K562 (cell line): ENCODE results near the gene MPV17L2. TPM values are rescaled to one million over a fixed set of nuclear protein-coding genes. Genes with fewer than 3 reads are reported as not detected.

Experiments
- ARID2 ChIP-seq: fragments of 450-650 bp; IDR thresholded peaks from 2 replicates; pipeline ENCODE4 v1.6.1; 2017; ENCODE audit warnings: antibody characterized with exemption, mild to moderate bottlenecking
- CBFA2T2 ChIP-seq: fragments of 450-650 bp; conservative IDR thresholded peaks from 2 replicates; pipeline ENCODE4 v1.6.1; 2017; ENCODE audit warnings: mild to moderate bottlenecking
- E2F3 ChIP-seq: fragments of 250-450 bp; sonication (Bioruptor Pico); IDR thresholded peaks from 2 replicates; pipeline ENCODE4 v1.4.0; 2020; ENCODE audit warnings: mild to moderate bottlenecking
- GTF2E2 ChIP-seq: fragments of 200-800 bp; sonication (Bioruptor generic); IDR thresholded peaks from 2 replicates; pipeline ENCODE4 v1.6.1; 2016; ENCODE audit warnings: missing genetic modification characterization, missing compliant biosample characterization
- HMGXB4 ChIP-seq: sonication (generic); formaldehyde crosslinking; IDR thresholded peaks from 2 replicates; pipeline ENCODE4 v1.8.1; 2023; ENCODE audit warnings: mild to moderate bottlenecking, missing genetic modification reagents
- LCOR ChIP-seq: sonication (generic); formaldehyde crosslinking; IDR thresholded peaks from 2 replicates; pipeline ENCODE4 v1.8.0; 2022; ENCODE audit warnings: mild to moderate bottlenecking, missing genetic modification reagents
- MLLT1 ChIP-seq, 2 experiments: fragments of 450-650 bp; IDR thresholded peaks; 2 replicates each; pipeline ENCODE4 v1.6.1; 2016
- NELFE ChIP-seq: IDR thresholded peaks from 2 replicates; pipeline ENCODE4 v1.6.1; 2011; ENCODE audit warnings: mild to moderate bottlenecking; ENCODE audit not compliant: insufficient read depth, insufficient read length
- NFATC3 ChIP-seq: fragments of 450-650 bp; IDR thresholded peaks from 2 replicates; pipeline ENCODE4 v1.6.1; 2017; ENCODE audit warnings: mild to moderate bottlenecking
- NR2C1 ChIP-seq, 2 experiments: fragments of 450-650 bp; IDR thresholded peaks; 2 replicates each; pipeline ENCODE4 v1.6.1; 2017; ENCODE audit warnings: mild to moderate bottlenecking in 2 of 2, antibody characterized with exemption in 1 of 2, inconsistent platforms in 1 of 2, missing compliant biosample characterization in 1 of 2, missing genetic modification characterization in 1 of 2
- NR2F6 ChIP-seq: fragments of 450-650 bp; formaldehyde crosslinking; IDR thresholded peaks from 2 replicates; pipeline ENCODE4 v1.4.0; 2020; ENCODE audit warnings: mild to moderate bottlenecking
- RBBP5 ChIP-seq: fragments of 200-600 bp; sonication (generic); IDR thresholded peaks from 2 replicates; pipeline ENCODE4 v1.6.1; 2012; ENCODE audit warnings: borderline replicate concordance, mild to moderate bottlenecking, low read length, control low read depth, inconsistent platforms; ENCODE audit not compliant: insufficient read depth, poor library complexity, severe bottlenecking
- SAFB2 ChIP-seq: fragments of 200-400 bp; formaldehyde crosslinking; IDR thresholded peaks from 2 replicates; pipeline ENCODE4 v1.6.1; 2018; ENCODE audit warnings: borderline replicate concordance, low read length, low read depth, moderate library complexity; ENCODE audit not compliant: severe bottlenecking
- SMARCA5 ChIP-seq: fragments of 450-650 bp; IDR thresholded peaks from 2 replicates; pipeline ENCODE4 v1.6.1; 2016
- SRF ChIP-seq, 2 experiments: fragments of 250-450, 450-650 bp in 1 of 2; sonication (Bioruptor Pico) in 1 of 2; sonication (generic) in 1 of 2; formaldehyde crosslinking; IDR thresholded peaks; 2 replicates each; pipeline versions ENCODE4 v1.5.0 to v1.5.1; 2020 to 2022; ENCODE audit warnings: mild to moderate bottlenecking in 1 of 2, missing genetic modification reagents in 1 of 2
- SRSF9 ChIP-seq: fragments of 200-400 bp; formaldehyde crosslinking; IDR thresholded peaks from 2 replicates; pipeline ENCODE4 v1.6.1; 2017; ENCODE audit warnings: low read depth, low read length, borderline replicate concordance
- TBP ChIP-seq: optimal IDR thresholded peaks from 2 replicates; pipeline ENCODE3; 2011; ENCODE audit warnings: low read depth, low read length, improper control_type of control experiment
- TFE3 ChIP-seq: fragments of 450-650 bp; formaldehyde crosslinking; IDR thresholded peaks from 2 replicates; pipeline ENCODE4 v1.4.0; 2020; ENCODE audit warnings: mild to moderate bottlenecking, mixed read lengths
- ZNF165 ChIP-seq: fragments of 250-450 bp; sonication (Bioruptor Pico); IDR thresholded peaks from 2 replicates; pipeline ENCODE4 v1.4.0; 2020; ENCODE audit warnings: borderline replicate concordance
- ZNF551 ChIP-seq: fragments of 250-450 bp; sonication (Bioruptor Pico); IDR thresholded peaks from 2 replicates; pipeline ENCODE4 v1.5.0; 2021; ENCODE audit warnings: mild to moderate bottlenecking, moderate library complexity
- ZNF586 ChIP-seq: fragments of 450-650 bp; formaldehyde crosslinking; conservative IDR thresholded peaks from 2 replicates; pipeline ENCODE4 v1.4.0; 2020; ENCODE audit warnings: mild to moderate bottlenecking, moderate library complexity
- ZNF639 ChIP-seq, 2 experiments: fragments of 200-800 bp in 1 of 2; sonication (Bioruptor generic) in 1 of 2; sonication (generic) in 1 of 2; formaldehyde crosslinking in 1 of 2; IDR thresholded peaks in 1 of 2; conservative IDR thresholded peaks in 1 of 2; 2 replicates each; pipeline versions ENCODE4 v1.5.0 to v1.6.1; 2016 to 2020; ENCODE audit warnings: missing compliant biosample characterization in 1 of 2, missing genetic modification characterization in 1 of 2, missing genetic modification reagents in 1 of 2
- polyA plus RNA-seq, 8 experiments: library from polyadenylated mRNA; depleted of rRNA in 4 of 8; stranded (reverse) in 5 of 8; unstranded in 3 of 8; fragments of >200 nt; fragmentation: Nextera tagmentation in 2 of 8; fragmentation: Illumina TruSeq in 1 of 8; extraction: Ambion mirVana in 2 of 8; extraction: Trizol in 1 of 8; gene quantifications; 2 replicates each; pipeline versions ENCODE4 v1.2.1 to v1.2.3, GENCODE V29; 2011 to 2014; ENCODE audit warnings: inconsistent platforms in 1 of 8, missing spikeins in 1 of 8
- total RNA-seq, 7 experiments: library from RNA; depleted of rRNA in 6 of 7; stranded (reverse); fragments of >200 nt in 6 of 7; fragmentation: Illumina TruSeq in 2 of 7; extraction: Trizol in 2 of 7; gene quantifications; 2 replicates each; pipeline versions ENCODE4 v1.2.1 to v1.2.3, GENCODE V29; 2011 to 2021; ENCODE audit warnings: low replicate concordance in 1 of 7

Gene MPV17L2
- total and polyA plus RNA-seq, 9 of the 15 experiments (the other 6 are each of a cell fraction or from before 2014, with no cell fraction given), result 10.6 to 60.2 (median 28.5) TPM

GRCh38 chr19:18223860-18224524, 31.0 kb downstream of the MPV17L2 start (continued):
- TF ChIP-seq ZNF639 (CRISPR knock-in tag; conservative IDR thresholded peaks at IDR 0.05 in 1 of 2, IDR thresholded peaks at IDR 0.05 in 1 of 2), result peak in 1 of 2 experiments; percentile 89; a peak in 2 of 4 replicates
- TF ChIP-seq LCOR (CRISPR knock-in tag), result peak; percentile 83
- TF ChIP-seq CBFA2T2, result no peak
- TF ChIP-seq SRF (CRISPR knock-in tag; IDR thresholded peaks at IDR 0.05), result peak in 1 of 2 experiments; percentile 68; a peak in 2 of 4 replicates
- TF ChIP-seq ZNF586 (CRISPR knock-in tag), result no peak
- TF ChIP-seq SAFB2, result no peak
- peak; percentile 56 for TF ChIP-seq RBBP5
- no peak for TF ChIP-seq ZNF165
- peak; percentile 32 to 87; a peak in 2 of 4 replicates for TF ChIP-seq MLLT1 (IDR thresholded peaks at IDR 0.05)
- TF ChIP-seq E2F3 (CRISPR knock-in tag), result 0 out of 2 replicates have a peak, but pooled peaks have one; percentile 44
- no peak for TF ChIP-seq NFATC3
- 0 out of 2 replicates have a peak, but pooled peaks have one; percentile 19 for TF ChIP-seq ARID2
- TF ChIP-seq TBP, result peak; percentile 62
- TF ChIP-seq HMGXB4 (CRISPR knock-in tag), result peak; percentile 88; the same call in 1 of the 2 replicates
- TF ChIP-seq SMARCA5, result peak; percentile 88; the same call in 1 of the 2 replicates
- TF ChIP-seq GTF2E2 (tag), result no peak
- TF ChIP-seq NR2F6 (CRISPR knock-in tag), result peak; percentile 76; the same call in 1 of the 2 replicates
- no peak for TF ChIP-seq NELFE
- no peak for TF ChIP-seq TFE3 (CRISPR knock-in tag)
- no peak for TF ChIP-seq SRSF9
- no peak for TF ChIP-seq ZNF551 (CRISPR knock-in tag)
- TF ChIP-seq NR2C1 (IDR thresholded peaks at IDR 0.05), result peak; percentile 99
- peak; percentile 99 for TF ChIP-seq NR2C1 (tag; IDR thresholded peaks at IDR 0.05)
